Hepatocyte (in vitro differentiated cells): Measurements from ENCODE around the gene FLOT1.

Experiments used
- EZH2 ChIP-seq: fragments of 200-600 bp; sonication (generic); IDR thresholded peaks from 2 replicates; pipeline ENCODE4 v1.6.1; 2016; ENCODE audit warnings: antibody characterized with exemption, mild to moderate bottlenecking, borderline replicate concordance
- EZH2phosphoT487 ChIP-seq: fragments of 200-600 bp; sonication (generic); IDR thresholded peaks from one replicate; pipeline ENCODE4 v1.6.1; 2018; ENCODE audit warnings: antibody characterized with exemption, mild to moderate bottlenecking, low read depth, moderate library complexity; ENCODE audit not compliant: unreplicated experiment, severe bottlenecking
- TF ChIP-seq, protein P1 (sequence below): fragments of 200-600 bp; sonication (generic); IDR thresholded peaks from 2 replicates; pipeline ENCODE4 v1.5.1; 2016; ENCODE audit warnings: antibody characterized with exemption, mild to moderate bottlenecking; ENCODE audit not compliant: poor library complexity

- TF ChIP-seq, protein P1, sequence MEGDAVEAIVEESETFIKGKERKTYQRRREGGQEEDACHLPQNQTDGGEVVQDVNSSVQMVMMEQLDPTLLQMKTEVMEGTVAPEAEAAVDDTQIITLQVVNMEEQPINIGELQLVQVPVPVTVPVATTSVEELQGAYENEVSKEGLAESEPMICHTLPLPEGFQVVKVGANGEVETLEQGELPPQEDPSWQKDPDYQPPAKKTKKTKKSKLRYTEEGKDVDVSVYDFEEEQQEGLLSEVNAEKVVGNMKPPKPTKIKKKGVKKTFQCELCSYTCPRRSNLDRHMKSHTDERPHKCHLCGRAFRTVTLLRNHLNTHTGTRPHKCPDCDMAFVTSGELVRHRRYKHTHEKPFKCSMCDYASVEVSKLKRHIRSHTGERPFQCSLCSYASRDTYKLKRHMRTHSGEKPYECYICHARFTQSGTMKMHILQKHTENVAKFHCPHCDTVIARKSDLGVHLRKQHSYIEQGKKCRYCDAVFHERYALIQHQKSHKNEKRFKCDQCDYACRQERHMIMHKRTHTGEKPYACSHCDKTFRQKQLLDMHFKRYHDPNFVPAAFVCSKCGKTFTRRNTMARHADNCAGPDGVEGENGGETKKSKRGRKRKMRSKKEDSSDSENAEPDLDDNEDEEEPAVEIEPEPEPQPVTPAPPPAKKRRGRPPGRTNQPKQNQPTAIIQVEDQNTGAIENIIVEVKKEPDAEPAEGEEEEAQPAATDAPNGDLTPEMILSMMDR: no peak
- no peak for TF ChIP-seq EZH2
- no peak for TF ChIP-seq EZH2phosphoT487
These were observed 38.7 kb downstream of the FLOT1 start for GRCh38 chr6:30703821-30704220.
